ENCODE data around the gene NOS1AP.
"Not testable (repeated sequence)": the region's sequence is repeated elsewhere in the genome, so short reads cannot be mapped to it uniquely, and the experiment has no call there.

The NOS1AP gene

DNA sequence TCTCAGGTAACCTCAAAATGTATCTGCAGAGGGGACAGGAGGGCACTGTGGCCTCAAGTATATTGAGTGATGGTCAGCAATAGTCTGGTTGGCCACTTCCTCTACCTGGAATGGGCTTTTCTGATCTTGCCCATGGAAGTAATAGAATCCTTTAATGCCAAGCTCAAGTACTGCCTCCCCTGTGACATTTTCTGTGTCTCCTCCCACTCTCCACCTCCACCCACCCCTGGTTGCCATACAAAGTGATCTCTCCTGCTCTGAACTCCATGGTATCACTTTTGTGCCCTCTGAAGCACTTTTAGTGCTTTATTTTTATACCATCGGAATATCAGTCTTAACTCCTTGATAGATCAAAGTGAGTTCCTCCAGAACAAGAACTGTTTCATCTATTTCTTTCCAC, 9.2 kb upstream of the NOS1AP start:
- DNase-seq, result no peak

- DNase-seq, result no peak
Observed at GRCh38 chr1:162062542-162063015, 6.9 kb upstream of the NOS1AP start.

DNA sequence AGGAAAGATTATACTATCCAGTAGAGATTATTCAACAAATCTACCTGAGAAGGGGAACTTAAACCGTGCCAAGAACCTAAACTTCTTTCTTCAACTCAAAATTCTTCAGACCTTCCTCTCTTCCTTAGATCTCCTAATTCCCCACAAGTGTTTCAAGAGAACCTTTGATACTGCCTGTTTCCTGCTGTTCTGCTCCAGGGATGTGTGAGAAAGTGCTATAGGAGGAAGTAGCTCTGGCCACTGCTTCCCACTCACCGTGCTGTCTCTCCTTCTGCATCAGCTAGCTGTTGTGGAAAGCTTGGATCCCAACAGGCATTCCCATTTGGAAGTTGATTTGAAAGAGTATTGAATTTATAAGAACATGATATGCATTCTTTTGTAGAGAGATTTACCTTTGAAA, 4.5 kb upstream of the NOS1AP start:
- DNase-seq, result no peak

GRCh38 chr1:162066836-162067235, 2.7 kb upstream of the NOS1AP start:
- not testable (repeated sequence) for DNase-seq

- no peak for DNase-seq
Observed at GRCh38 chr1:162067466-162067865, 2.0 kb upstream of the NOS1AP start.

- no peak for DNase-seq
Observed at GRCh38 chr1:162068301-162068700, 1.2 kb upstream of the NOS1AP start.

GRCh38 chr1:162070094-162070748, 730 bp downstream of the NOS1AP start:
- DNase-seq, result no peak

DNA sequence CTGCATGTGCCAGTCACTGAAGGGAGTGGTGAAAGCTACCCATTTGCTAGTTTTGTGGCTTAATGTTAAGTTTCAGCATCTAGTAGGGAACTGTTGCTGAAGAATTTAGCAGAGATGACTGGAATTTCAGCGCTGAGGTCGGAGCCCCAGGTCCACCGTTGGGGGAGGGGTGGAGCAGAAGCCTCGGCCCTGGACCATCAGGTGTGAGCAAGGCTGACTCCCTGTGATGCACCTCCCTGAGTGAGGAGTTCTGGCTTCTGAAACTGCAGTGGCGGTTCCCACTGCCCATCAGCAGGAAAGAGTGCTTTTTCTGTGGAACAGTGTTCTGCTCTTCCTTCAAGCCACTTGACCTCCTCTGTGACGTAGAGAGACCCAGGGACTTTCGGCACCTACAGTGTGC, 1.3 kb downstream of the NOS1AP start:
- DNase-seq, result no peak

DNA sequence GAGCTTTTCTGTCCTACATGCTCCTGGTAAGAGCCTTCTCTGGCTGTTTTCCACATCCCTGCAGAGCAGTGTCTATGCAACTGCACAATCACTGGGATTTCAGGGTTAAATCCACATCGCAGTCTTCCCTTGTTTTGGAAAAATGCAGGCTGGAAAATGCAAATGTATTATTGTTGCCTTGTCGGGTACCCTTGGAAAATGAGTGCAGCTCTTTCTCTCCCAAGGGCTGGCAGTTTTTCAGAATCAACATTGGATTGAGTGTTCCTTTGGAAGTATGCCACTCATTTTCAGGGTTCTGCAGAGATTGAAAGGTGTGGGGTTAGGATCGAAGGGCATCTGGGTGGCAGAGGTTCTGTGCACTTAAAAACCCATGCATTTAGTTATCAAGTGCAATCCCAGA, 3.2 kb downstream of the NOS1AP start:
- DNase-seq, result no peak

- DNase-seq, result no peak
Observed at GRCh38 chr1:162074276-162075005, 5.0 kb downstream of the NOS1AP start.

DNA sequence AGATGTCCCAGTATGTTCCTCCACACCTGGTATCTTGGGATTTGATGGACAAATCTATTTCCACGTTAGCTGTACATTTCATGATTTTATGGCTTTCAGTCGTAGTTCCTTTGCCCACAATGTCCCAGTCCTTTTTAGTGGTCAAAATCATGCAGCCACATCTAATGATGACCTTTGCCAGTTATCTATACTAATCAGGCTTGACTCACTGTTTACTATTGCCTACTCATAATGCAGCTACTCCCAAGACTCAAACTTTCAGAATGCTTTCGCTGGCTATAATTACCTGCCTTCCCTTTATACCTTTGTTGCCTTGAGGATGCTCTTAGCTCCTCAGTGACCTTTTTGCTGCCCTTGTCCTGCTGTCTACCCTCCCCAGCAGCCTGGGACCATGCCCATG, 6.4 kb downstream of the NOS1AP start:
- no peak for DNase-seq

DNA sequence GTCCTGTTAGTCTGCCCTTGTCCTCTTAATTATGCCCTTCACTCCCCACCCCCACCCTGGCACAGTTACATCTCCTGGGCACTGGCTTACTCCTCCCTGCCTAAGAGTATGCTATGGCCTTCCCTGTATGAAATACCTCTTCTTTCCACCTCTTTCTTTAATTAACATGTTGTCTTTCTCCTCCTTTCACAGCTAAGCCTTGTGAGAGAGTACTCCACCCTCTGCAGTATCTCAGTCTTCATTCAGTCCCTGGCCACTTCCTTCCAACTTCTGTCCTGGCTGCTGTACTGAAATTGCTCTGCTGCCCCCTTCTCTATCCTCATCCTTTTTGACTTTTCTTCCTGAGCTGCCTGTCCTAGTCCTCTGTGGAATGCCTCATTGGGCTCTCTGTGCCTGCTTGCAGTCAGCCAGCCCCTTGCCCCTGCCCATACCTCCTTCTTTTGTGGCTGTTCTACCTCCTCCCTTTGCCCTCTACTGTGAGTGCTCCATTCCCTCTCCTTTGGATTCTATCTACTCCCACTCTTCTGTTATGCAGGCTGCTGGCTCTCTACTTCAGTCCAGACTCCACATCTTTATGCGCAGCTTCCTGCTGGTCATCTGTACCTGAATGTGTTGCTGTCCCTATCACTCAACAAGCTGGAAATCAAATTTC, 8.3 kb downstream of the NOS1AP start:
- DNase-seq, result no peak

- no peak for DNase-seq
Observed at GRCh38 chr1:162079030-162079429, 9.5 kb downstream of the NOS1AP start.

GRCh38 chr1:162080472-162081015, 11.1 kb downstream of the NOS1AP start:
- DNase-seq, result no peak

DNA sequence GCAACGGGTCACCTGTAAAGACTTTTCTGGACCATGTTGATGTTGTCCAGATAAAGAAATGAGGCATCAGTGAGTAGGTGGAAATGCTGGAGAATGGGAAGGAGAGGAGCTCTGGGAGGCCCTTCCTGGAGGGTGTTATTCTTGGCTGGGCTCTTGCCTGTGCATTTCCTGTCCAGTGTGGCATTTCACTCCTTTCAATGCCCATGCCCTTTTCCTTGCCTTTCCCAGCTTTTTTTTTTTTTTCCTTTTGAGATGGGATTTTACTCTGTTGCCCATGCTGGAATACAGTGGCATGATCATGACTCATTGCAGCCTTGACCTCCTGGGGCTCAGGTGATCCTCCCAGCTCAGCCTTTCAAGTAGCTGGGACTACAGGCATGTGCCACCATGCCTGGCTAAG, 11.8 kb downstream of the NOS1AP start:
- DNase-seq, result no peak

GRCh38 chr1:162082080-162082479, 12.6 kb downstream of the NOS1AP start:
- not testable (repeated sequence) for DNase-seq

- no peak for DNase-seq
Observed at GRCh38 chr1:162083273-162083672, 13.8 kb downstream of the NOS1AP start.

DNA sequence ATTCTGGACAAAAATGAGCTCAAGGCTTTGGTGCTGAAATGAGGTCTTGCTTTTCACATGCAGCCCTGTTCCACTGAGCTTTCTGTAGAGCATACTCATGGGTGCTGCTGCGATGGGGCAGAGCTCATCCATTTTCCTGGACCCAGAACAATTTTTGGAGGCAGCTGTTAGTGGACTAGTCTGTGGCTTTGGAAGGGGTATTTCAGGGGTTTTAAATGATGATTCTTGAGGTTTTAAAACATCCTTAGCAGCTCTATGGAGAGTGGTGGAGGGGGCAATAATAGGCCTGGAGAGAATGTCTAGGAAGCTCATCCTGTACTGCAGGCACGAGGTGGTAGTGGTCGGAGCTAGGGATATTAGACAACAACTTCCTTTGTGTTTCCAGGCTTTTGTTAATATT, 16.5 kb downstream of the NOS1AP start:
- no peak for DNase-seq

GRCh38 chr1:162087111-162087510, 17.6 kb downstream of the NOS1AP start:
- no peak for DNase-seq

- no peak for DNase-seq
Observed at GRCh38 chr1:162087574-162087973, 18.1 kb downstream of the NOS1AP start.

- no peak for DNase-seq
Observed at GRCh38 chr1:162088281-162088969, 18.9 kb downstream of the NOS1AP start.

GRCh38 chr1:162089748-162090147, 20.3 kb downstream of the NOS1AP start:
- no peak for DNase-seq

DNA sequence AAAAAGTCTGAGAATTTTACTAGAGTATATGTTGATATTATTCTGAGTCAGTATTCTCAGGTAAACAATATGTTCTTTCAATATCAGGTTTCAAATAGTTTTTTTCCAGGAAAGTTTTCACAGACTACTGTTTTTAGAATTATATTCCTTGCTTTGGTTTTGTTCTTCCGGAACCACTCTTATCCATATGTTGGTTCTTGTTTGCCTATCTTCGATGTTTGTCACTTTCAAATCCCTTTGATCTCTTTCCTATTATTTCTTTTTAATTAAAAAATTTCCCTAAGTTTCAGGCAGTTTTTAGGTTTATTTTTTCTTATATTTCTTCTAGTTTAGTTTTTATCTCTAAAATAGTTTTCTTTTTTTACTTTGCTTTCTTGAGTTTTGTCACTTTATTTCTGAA, 20.9 kb downstream of the NOS1AP start:
- no peak for DNase-seq
